SKM-1 (cell line): Measurements from ENCODE around the gene WDR59.
"Not testable (repeated sequence)": the region's sequence is repeated elsewhere in the genome, so short reads cannot be mapped to it uniquely, and the experiment has no call there.

Experiments
- DNase-seq: peaks from one replicate; lab custom pipeline; 2025; ENCODE audit not compliant: unreplicated experiment; lab: John Stamatoyannopoulos, UW

Gene WDR59

GRCh38 chr16:74908759-74909158, 76.2 kb downstream of the WDR59 start:
- DNase-seq = not testable (repeated sequence)

- no peak for DNase-seq
Observed at GRCh38 chr16:74903901-74904678, 80.8 kb downstream of the WDR59 start.

- no peak for DNase-seq
Observed at GRCh38 chr16:74903120-74903519, 81.8 kb downstream of the WDR59 start.

GRCh38 chr16:74902161-74902560, 82.8 kb downstream of the WDR59 start:
- no peak for DNase-seq

GRCh38 chr16:74901606-74902005, 83.3 kb downstream of the WDR59 start:
- DNase-seq = no peak

GRCh38 chr16:74899816-74900215, 85.1 kb downstream of the WDR59 start:
- DNase-seq = no peak

GRCh38 chr16:74898659-74899058, 86.3 kb downstream of the WDR59 start:
- no peak for DNase-seq

- DNase-seq = no peak
Observed at GRCh38 chr16:74896389-74897370, 88.2 kb downstream of the WDR59 start.

GRCh38 chr16:74893541-74893940, 91.4 kb downstream of the WDR59 start:
- DNase-seq = no peak

- DNase-seq = no peak
Observed at GRCh38 chr16:74892574-74893461, 92.1 kb downstream of the WDR59 start.

- no peak for DNase-seq
Observed at GRCh38 chr16:74888888-74889287, 96.0 kb downstream of the WDR59 start.

GRCh38 chr16:74888232-74888862, 96.6 kb downstream of the WDR59 start:
- DNase-seq = no peak

- DNase-seq = no peak
Observed at GRCh38 chr16:74887084-74887483, 97.8 kb downstream of the WDR59 start.

GRCh38 chr16:74877706-74878105, 107.2 kb downstream of the WDR59 start:
- no peak for DNase-seq

- DNase-seq = no peak
Observed at GRCh38 chr16:74874912-74875546, 109.9 kb downstream of the WDR59 start.

- no peak for DNase-seq
Observed at GRCh38 chr16:74874123-74874522, 110.8 kb downstream of the WDR59 start.

GRCh38 chr16:74872302-74872701, 112.6 kb downstream of the WDR59 start:
- no peak for DNase-seq

GRCh38 chr16:74871608-74872007, 113.3 kb downstream of the WDR59 start:
- no peak for DNase-seq

- DNase-seq = no peak
Observed at GRCh38 chr16:74868501-74868900, 116.4 kb downstream of the WDR59 start.

GRCh38 chr16:74868035-74868434, 116.9 kb downstream of the WDR59 start:
- DNase-seq = no peak
